SK-N-SH treated with all-trans-retinoic acid at 6 μM for 48 hours (cell line): Measurements from ENCODE around the gene TMCO5A.
"Not testable (repeated sequence)": the region's sequence is repeated elsewhere in the genome, so short reads cannot be mapped to it uniquely, and the experiment has no call there.

ENCODE experiments used
- ATAC-seq: fragments of 200-7000 bp; cut with Tn5 transposase; 3 replicates; pipeline ENCODE4 v1.9.1; 2020; ENCODE audit warnings: mild to moderate bottlenecking, moderate library complexity
- ARNTL ChIP-seq: fragments of 450-650 bp; formaldehyde crosslinking; IDR thresholded peaks from 2 replicates; pipeline ENCODE4 v1.5.0; 2020; ENCODE audit warnings: low read depth, mild to moderate bottlenecking, moderate library complexity, borderline replicate concordance
- BACH2 ChIP-seq: fragments of 250-450 bp; sonication (Bioruptor Pico); IDR thresholded peaks from 2 replicates; pipeline ENCODE4 v1.9.0; 2021; ENCODE audit warnings: mild to moderate bottlenecking, borderline replicate concordance
- CREB5 ChIP-seq: fragments of 250-450 bp; sonication (Bioruptor Pico); IDR thresholded peaks from 2 replicates; pipeline ENCODE4 v1.5.1; 2020; ENCODE audit warnings: low read depth, mild to moderate bottlenecking, moderate library complexity
- CSDC2 ChIP-seq: fragments of 250-450 bp; sonication (Bioruptor Pico); IDR thresholded peaks from 2 replicates; pipeline ENCODE4 v1.5.0; 2020; ENCODE audit warnings: mild to moderate bottlenecking, moderate library complexity
- CSRNP3 ChIP-seq: fragments of 250-450 bp; sonication (Bioruptor Pico); IDR thresholded peaks from 2 replicates; pipeline ENCODE4 v1.5.1; 2021; ENCODE audit warnings: mild to moderate bottlenecking, moderate library complexity
- ESRRG ChIP-seq: fragments of 250-450 bp; sonication (Bioruptor Pico); IDR thresholded peaks from 2 replicates; pipeline ENCODE4 v1.6.1; 2021; ENCODE audit warnings: mild to moderate bottlenecking
- GLIS3 ChIP-seq: fragments of 250-450 bp; sonication (Bioruptor Pico); IDR thresholded peaks from 2 replicates; pipeline ENCODE4 v1.5.0; 2020; ENCODE audit warnings: mild to moderate bottlenecking, moderate library complexity
- ISL1 ChIP-seq: fragments of 250-450 bp; sonication (Bioruptor Pico); IDR thresholded peaks from 2 replicates; pipeline ENCODE4 v2.1.2; 2022; ENCODE audit warnings: mild to moderate bottlenecking, moderate library complexity
- OSR1 ChIP-seq: fragments of 250-450 bp; sonication (Bioruptor Pico); IDR thresholded peaks from 2 replicates; pipeline ENCODE4 v1.8.0; 2022; ENCODE audit warnings: moderate library complexity, mild to moderate bottlenecking, inconsistent platforms
- PPARA ChIP-seq: fragments of 250-450 bp; sonication (Bioruptor Pico); IDR thresholded peaks from 2 replicates; pipeline ENCODE4 v1.5.0; 2020; ENCODE audit warnings: mild to moderate bottlenecking, borderline replicate concordance
- RARB ChIP-seq: fragments of 250-450 bp; sonication (Bioruptor Pico); IDR thresholded peaks from 2 replicates; pipeline ENCODE4 v1.8.0; 2021; ENCODE audit warnings: mild to moderate bottlenecking, moderate library complexity
- SNAI2 ChIP-seq: fragments of 250-450 bp; sonication (Bioruptor Pico); IDR thresholded peaks from 2 replicates; pipeline ENCODE4 v1.5.0; 2020; ENCODE audit warnings: mild to moderate bottlenecking, moderate library complexity
- TCF4 ChIP-seq: fragments of 250-450 bp; sonication (Bioruptor Pico); IDR thresholded peaks from 2 replicates; pipeline ENCODE4 v1.8.0; 2021; ENCODE audit warnings: mild to moderate bottlenecking, moderate library complexity, borderline replicate concordance
- TOX ChIP-seq: fragments of 250-450 bp; sonication (Bioruptor Pico); IDR thresholded peaks from 2 replicates; pipeline ENCODE4 v1.8.0; 2021; ENCODE audit warnings: mild to moderate bottlenecking, moderate library complexity, borderline replicate concordance
- ZC3H10 ChIP-seq: fragments of 250-450 bp; sonication (Bioruptor Pico); IDR thresholded peaks from 2 replicates; pipeline ENCODE4 v1.5.1; 2021; ENCODE audit warnings: mild to moderate bottlenecking, moderate library complexity
- ZFP3 ChIP-seq: fragments of 250-450 bp; sonication (Bioruptor Pico); IDR thresholded peaks from 2 replicates; pipeline ENCODE4 v1.5.0; 2020; ENCODE audit warnings: mild to moderate bottlenecking, moderate library complexity
- ZFP30 ChIP-seq: fragments of 450-650 bp; formaldehyde crosslinking; IDR thresholded peaks from 2 replicates; pipeline ENCODE4 v1.5.0; 2022; ENCODE audit warnings: mild to moderate bottlenecking, moderate library complexity
- ZNF565 ChIP-seq: fragments of 450-650 bp; formaldehyde crosslinking; conservative IDR thresholded peaks from 2 replicates; pipeline ENCODE4 v1.5.0; 2020; ENCODE audit warnings: low read depth, mild to moderate bottlenecking, moderate library complexity
- ZNF70 ChIP-seq: fragments of 450-650 bp; formaldehyde crosslinking; IDR thresholded peaks from 2 replicates; pipeline ENCODE4 v1.5.0; 2020; ENCODE audit warnings: mild to moderate bottlenecking, moderate library complexity
- ZNF8 ChIP-seq: fragments of 450-650 bp; formaldehyde crosslinking; IDR thresholded peaks from 2 replicates; pipeline ENCODE4 v1.5.0; 2020; ENCODE audit warnings: mild to moderate bottlenecking, moderate library complexity
- TF ChIP-seq, protein P1 (sequence below): fragments of 250-450 bp; sonication (Bioruptor Pico); IDR thresholded peaks from 2 replicates; pipeline ENCODE4 v1.8.0; 2020; ENCODE audit warnings: mild to moderate bottlenecking, moderate library complexity, borderline replicate concordance
- TF ChIP-seq, protein P2 (sequence below): fragments of 250-450 bp; sonication (Bioruptor Pico); IDR thresholded peaks from 2 replicates; pipeline ENCODE4 v1.5.0; 2020; ENCODE audit warnings: mild to moderate bottlenecking, moderate library complexity
- TF ChIP-seq, protein P3 (sequence below): fragments of 250-450 bp; sonication (Bioruptor Pico); IDR thresholded peaks from 2 replicates; pipeline ENCODE4 v1.8.0; 2021; ENCODE audit warnings: low read depth, mild to moderate bottlenecking, moderate library complexity, borderline replicate concordance

TMCO5A gene

DNA sequence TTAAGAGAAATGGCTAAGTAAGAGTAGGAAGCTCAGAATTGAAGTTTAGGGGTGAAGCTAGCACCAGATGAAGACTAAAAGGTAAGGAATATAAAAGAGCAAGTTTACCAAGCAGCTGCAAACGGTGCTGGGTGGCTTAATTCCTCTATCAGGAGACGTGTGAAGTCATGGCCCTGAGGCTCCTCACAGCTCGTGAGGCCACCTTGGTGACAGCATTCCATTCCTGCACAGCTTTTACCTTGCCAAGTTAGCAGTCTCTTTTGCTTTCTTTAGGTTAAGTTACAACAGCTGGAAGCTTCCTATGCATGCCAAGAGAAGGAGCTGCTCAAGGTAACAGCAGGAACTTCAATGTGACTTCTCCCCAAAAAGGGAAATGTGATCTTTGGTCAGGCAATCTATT is 6.4 kb downstream of the TMCO5A start:
- ATAC-seq = no peak
- TF ChIP-seq, protein P1, sequence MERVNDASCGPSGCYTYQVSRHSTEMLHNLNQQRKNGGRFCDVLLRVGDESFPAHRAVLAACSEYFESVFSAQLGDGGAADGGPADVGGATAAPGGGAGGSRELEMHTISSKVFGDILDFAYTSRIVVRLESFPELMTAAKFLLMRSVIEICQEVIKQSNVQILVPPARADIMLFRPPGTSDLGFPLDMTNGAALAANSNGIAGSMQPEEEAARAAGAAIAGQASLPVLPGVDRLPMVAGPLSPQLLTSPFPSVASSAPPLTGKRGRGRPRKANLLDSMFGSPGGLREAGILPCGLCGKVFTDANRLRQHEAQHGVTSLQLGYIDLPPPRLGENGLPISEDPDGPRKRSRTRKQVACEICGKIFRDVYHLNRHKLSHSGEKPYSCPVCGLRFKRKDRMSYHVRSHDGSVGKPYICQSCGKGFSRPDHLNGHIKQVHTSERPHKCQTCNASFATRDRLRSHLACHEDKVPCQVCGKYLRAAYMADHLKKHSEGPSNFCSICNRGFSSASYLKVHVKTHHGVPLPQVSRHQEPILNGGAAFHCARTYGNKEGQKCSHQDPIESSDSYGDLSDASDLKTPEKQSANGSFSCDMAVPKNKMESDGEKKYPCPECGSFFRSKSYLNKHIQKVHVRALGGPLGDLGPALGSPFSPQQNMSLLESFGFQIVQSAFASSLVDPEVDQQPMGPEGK = no peak
- TF ChIP-seq ISL1 (CRISPR knock-in tag) = no peak
- no peak for TF ChIP-seq ZNF565 (CRISPR knock-in tag)
- TF ChIP-seq RARB (CRISPR knock-in tag) = no peak
- TF ChIP-seq OSR1 (CRISPR knock-in tag) = no peak

GRCh38 chr15:37941779-37942178 is 7.3 kb downstream of the TMCO5A start:
- no peak for ATAC-seq
- TF ChIP-seq OSR1 (CRISPR knock-in tag) (no peak), CREB5 (no peak), CSRNP3 (CRISPR knock-in tag) (no peak), ZNF565 (CRISPR knock-in tag) (no peak), TCF4 (CRISPR knock-in tag) (no peak), PPARA (CRISPR knock-in tag) (no peak), ZFP3 (CRISPR knock-in tag) (no peak), ZC3H10 (CRISPR knock-in tag) (no peak), ISL1 (CRISPR knock-in tag) (no peak)
- TF ChIP-seq, all 23 proteins: peak for 0

GRCh38 chr15:37951999-37952398 is 17.6 kb downstream of the TMCO5A start:
- TF ChIP-seq CSRNP3 (CRISPR knock-in tag) = no peak
- TF ChIP-seq ZNF70 (CRISPR knock-in tag) = no peak
- TF ChIP-seq ZFP30 (CRISPR knock-in tag) = no peak
- no peak for TF ChIP-seq ARNTL (CRISPR knock-in tag)
- TF ChIP-seq BACH2 (CRISPR knock-in tag) = no peak
- TF ChIP-seq TCF4 (CRISPR knock-in tag) = no peak
- TF ChIP-seq ISL1 (CRISPR knock-in tag) = no peak
- no peak for TF ChIP-seq CSDC2 (CRISPR knock-in tag)
- no peak for TF ChIP-seq ZNF8 (CRISPR knock-in tag)
- TF ChIP-seq ZNF565 (CRISPR knock-in tag) = no peak
- TF ChIP-seq, protein P2, sequence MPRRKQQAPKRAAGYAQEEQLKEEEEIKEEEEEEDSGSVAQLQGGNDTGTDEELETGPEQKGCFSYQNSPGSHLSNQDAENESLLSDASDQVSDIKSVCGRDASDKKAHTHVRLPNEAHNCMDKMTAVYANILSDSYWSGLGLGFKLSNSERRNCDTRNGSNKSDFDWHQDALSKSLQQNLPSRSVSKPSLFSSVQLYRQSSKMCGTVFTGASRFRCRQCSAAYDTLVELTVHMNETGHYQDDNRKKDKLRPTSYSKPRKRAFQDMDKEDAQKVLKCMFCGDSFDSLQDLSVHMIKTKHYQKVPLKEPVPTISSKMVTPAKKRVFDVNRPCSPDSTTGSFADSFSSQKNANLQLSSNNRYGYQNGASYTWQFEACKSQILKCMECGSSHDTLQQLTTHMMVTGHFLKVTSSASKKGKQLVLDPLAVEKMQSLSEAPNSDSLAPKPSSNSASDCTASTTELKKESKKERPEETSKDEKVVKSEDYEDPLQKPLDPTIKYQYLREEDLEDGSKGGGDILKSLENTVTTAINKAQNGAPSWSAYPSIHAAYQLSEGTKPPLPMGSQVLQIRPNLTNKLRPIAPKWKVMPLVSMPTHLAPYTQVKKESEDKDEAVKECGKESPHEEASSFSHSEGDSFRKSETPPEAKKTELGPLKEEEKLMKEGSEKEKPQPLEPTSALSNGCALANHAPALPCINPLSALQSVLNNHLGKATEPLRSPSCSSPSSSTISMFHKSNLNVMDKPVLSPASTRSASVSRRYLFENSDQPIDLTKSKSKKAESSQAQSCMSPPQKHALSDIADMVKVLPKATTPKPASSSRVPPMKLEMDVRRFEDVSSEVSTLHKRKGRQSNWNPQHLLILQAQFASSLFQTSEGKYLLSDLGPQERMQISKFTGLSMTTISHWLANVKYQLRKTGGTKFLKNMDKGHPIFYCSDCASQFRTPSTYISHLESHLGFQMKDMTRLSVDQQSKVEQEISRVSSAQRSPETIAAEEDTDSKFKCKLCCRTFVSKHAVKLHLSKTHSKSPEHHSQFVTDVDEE = no peak
- TF ChIP-seq TOX = no peak
- TF ChIP-seq SNAI2 (CRISPR knock-in tag) = no peak
- no peak for TF ChIP-seq RARB (CRISPR knock-in tag)
- TF ChIP-seq OSR1 (CRISPR knock-in tag) = no peak
- no peak for TF ChIP-seq ESRRG (CRISPR knock-in tag)
- TF ChIP-seq GLIS3 (CRISPR knock-in tag) = no peak
- TF ChIP-seq, protein P1 = no peak
- TF ChIP-seq, protein P3, sequence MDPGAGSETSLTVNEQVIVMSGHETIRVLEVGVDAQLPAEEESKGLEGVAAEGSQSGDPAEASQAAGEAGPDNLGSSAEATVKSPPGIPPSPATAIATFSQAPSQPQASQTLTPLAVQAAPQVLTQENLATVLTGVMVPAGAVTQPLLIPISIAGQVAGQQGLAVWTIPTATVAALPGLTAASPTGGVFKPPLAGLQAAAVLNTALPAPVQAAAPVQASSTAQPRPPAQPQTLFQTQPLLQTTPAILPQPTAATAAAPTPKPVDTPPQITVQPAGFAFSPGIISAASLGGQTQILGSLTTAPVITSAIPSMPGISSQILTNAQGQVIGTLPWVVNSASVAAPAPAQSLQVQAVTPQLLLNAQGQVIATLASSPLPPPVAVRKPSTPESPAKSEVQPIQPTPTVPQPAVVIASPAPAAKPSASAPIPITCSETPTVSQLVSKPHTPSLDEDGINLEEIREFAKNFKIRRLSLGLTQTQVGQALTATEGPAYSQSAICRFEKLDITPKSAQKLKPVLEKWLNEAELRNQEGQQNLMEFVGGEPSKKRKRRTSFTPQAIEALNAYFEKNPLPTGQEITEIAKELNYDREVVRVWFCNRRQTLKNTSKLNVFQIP = no peak
- no peak for ATAC-seq

- ATAC-seq = not testable (repeated sequence)
These were observed 26.3 kb downstream of the TMCO5A start for GRCh38 chr15:37960742-37961141.
